ENCODE data around the gene VENTX.

VENTX gene

DNA sequence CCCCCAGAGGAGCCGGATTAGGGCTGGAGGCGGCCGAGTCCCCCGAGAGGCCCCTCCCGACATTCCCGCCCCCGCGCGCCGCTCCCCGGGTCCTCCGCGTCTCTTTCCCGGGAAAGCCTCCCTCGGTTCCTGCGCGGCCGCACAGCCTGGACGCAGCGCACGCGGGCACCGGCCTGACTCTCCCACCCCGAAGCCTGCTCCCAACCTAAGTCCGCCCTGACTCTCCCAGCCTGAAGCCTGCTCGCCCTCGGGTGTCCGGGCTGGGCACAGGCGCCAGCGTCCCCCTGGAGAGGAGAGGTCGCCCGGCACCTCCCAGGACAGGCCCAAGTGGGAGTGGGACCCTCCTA lies 441 bp upstream of the VENTX start:
- H3K27me3 ChIP-seq (ENCODE audit: insufficient read depth, low read length, poor library complexity, severe bottlenecking) = no peaks in the 10 kb centered on the region
- no peak overlapping the region for H2AFZ ChIP-seq (ENCODE audit: low read length)
- H3K79me2 ChIP-seq (ENCODE audit: insufficient read depth, low read length) = no peaks in the 10 kb centered on the region
- no peak overlapping the region for H3K4me2 ChIP-seq (ENCODE audit: low read depth, low read length, poor library complexity, severe bottlenecking)
- H3K9me3 ChIP-seq (ENCODE audit: insufficient read depth, low read depth, low read length) = peaks cover 4% of the 10 kb centered on the region; the same call in 1 of the 2 replicates
- no peak overlapping the region for H3K4me3 ChIP-seq (ENCODE audit: low read length, poor library complexity, severe bottlenecking)
- no peaks in the 10 kb centered on the region for H4K20me1 ChIP-seq (ENCODE audit: insufficient read depth, low read length, poor library complexity, severe bottlenecking)
- no peaks in the 10 kb centered on the region for H3K9me2 ChIP-seq (replicated peaks; ENCODE audit: low read depth, low read length)
- H3K4me1 ChIP-seq (ENCODE audit: insufficient read depth, low read length, poor library complexity, severe bottlenecking) = no peaks in the 10 kb centered on the region
- H3F3A ChIP-seq (ENCODE audit: low read depth) = no peaks in the 10 kb centered on the region
- no peak for TF ChIP-seq EZH2phosphoT487 (IDR thresholded peaks at IDR 0.05; ENCODE audit: borderline replicate concordance)
- TF ChIP-seq, protein P1, sequence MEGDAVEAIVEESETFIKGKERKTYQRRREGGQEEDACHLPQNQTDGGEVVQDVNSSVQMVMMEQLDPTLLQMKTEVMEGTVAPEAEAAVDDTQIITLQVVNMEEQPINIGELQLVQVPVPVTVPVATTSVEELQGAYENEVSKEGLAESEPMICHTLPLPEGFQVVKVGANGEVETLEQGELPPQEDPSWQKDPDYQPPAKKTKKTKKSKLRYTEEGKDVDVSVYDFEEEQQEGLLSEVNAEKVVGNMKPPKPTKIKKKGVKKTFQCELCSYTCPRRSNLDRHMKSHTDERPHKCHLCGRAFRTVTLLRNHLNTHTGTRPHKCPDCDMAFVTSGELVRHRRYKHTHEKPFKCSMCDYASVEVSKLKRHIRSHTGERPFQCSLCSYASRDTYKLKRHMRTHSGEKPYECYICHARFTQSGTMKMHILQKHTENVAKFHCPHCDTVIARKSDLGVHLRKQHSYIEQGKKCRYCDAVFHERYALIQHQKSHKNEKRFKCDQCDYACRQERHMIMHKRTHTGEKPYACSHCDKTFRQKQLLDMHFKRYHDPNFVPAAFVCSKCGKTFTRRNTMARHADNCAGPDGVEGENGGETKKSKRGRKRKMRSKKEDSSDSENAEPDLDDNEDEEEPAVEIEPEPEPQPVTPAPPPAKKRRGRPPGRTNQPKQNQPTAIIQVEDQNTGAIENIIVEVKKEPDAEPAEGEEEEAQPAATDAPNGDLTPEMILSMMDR (conservative IDR thresholded peaks at IDR 0.05; ENCODE audit: low read length) = no peak
- H3K9ac ChIP-seq (ENCODE audit: low read depth, low read length, poor library complexity, severe bottlenecking) = no peak overlapping the region
- H3K36me3 ChIP-seq (ENCODE audit: insufficient read depth, low read length) = no peaks in the 10 kb centered on the region

DNA sequence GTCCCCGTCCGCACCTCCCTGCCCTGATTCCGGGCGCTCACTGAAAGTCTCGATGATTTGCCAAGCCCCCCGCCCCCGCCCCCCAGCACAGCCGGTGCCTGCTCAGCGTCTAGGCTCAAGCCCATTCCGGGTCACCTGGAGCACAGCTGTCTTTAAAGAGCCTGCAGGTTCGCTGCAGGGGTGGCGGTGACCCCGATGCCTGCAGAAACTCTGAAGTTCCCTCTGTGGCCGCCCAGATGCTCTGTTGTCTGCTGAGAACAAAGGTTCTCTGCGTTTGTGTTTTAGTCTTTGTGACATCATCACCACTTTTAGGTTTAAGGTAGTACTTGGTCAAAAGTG lies 780 bp downstream of the VENTX start:
- H3K4me2 ChIP-seq (ENCODE audit: low read depth, low read length, poor library complexity, severe bottlenecking) = no peak overlapping the region
- no peaks in the 10 kb centered on the region for H3F3A ChIP-seq (ENCODE audit: low read depth)
- H2AFZ ChIP-seq (ENCODE audit: low read length) = no peak overlapping the region
- H4K20me1 ChIP-seq (ENCODE audit: insufficient read depth, low read length, poor library complexity, severe bottlenecking) = no peaks in the 10 kb centered on the region
- H3K4me1 ChIP-seq (ENCODE audit: insufficient read depth, low read length, poor library complexity, severe bottlenecking) = no peaks in the 10 kb centered on the region
- H3K9me3 ChIP-seq (ENCODE audit: insufficient read depth, low read depth, low read length) = peaks cover 1% of the 10 kb centered on the region; the same call in 1 of the 2 replicates
- H3K4me3 ChIP-seq (ENCODE audit: low read length, poor library complexity, severe bottlenecking) = no peak overlapping the region
- TF ChIP-seq, protein P1 (conservative IDR thresholded peaks at IDR 0.05; ENCODE audit: low read length) = no peak
- TF ChIP-seq EZH2phosphoT487 (IDR thresholded peaks at IDR 0.05; ENCODE audit: borderline replicate concordance) = no peak
- no peaks in the 10 kb centered on the region for H3K79me2 ChIP-seq (ENCODE audit: insufficient read depth, low read length)
- no peak overlapping the region for H3K9ac ChIP-seq (ENCODE audit: low read depth, low read length, poor library complexity, severe bottlenecking)
- no peaks in the 10 kb centered on the region for H3K36me3 ChIP-seq (ENCODE audit: insufficient read depth, low read length)
- no peaks in the 10 kb centered on the region for H3K9me2 ChIP-seq (replicated peaks; ENCODE audit: low read depth, low read length)
- H3K27me3 ChIP-seq (ENCODE audit: insufficient read depth, low read length, poor library complexity, severe bottlenecking) = no peaks in the 10 kb centered on the region

DNA sequence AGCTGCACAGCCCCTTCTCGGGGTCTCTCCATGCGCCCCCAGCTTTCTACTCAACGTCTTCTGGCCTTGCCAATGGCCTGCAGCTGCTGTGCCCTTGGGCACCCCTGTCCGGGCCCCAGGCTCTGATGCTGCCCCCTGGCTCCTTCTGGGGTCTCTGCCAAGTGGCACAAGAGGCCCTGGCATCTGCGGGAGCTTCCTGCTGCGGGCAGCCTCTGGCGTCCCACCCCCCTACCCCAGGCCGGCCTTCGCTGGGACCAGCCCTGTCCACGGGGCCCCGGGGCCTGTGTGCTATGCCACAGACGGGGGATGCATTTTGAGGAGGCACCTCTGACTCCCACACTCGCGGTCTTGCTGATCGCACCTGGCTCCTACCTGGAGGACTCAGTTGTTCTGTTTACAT lies 2.3 kb downstream of the VENTX start:
- H2AFZ ChIP-seq (ENCODE audit: low read length) = no peak overlapping the region
- H3K9me3 ChIP-seq (ENCODE audit: insufficient read depth, low read depth, low read length) = no peaks in the 10 kb centered on the region; the same call in 1 of the 2 replicates
- no peaks in the 10 kb centered on the region for H4K20me1 ChIP-seq (ENCODE audit: insufficient read depth, low read length, poor library complexity, severe bottlenecking)
- TF ChIP-seq, protein P1 (conservative IDR thresholded peaks at IDR 0.05; ENCODE audit: low read length) = no peak
- no peak for TF ChIP-seq EZH2phosphoT487 (IDR thresholded peaks at IDR 0.05; ENCODE audit: borderline replicate concordance)
- no peak overlapping the region for H3K4me3 ChIP-seq (ENCODE audit: low read length, poor library complexity, severe bottlenecking)
- H3K27me3 ChIP-seq (ENCODE audit: insufficient read depth, low read length, poor library complexity, severe bottlenecking) = no peaks in the 10 kb centered on the region
- H3K4me1 ChIP-seq (ENCODE audit: insufficient read depth, low read length, poor library complexity, severe bottlenecking) = no peaks in the 10 kb centered on the region
- no peaks in the 10 kb centered on the region for H3K9me2 ChIP-seq (replicated peaks; ENCODE audit: low read depth, low read length)
- H3F3A ChIP-seq (ENCODE audit: low read depth) = no peaks in the 10 kb centered on the region
- H3K79me2 ChIP-seq (ENCODE audit: insufficient read depth, low read length) = no peaks in the 10 kb centered on the region
- no peak overlapping the region for H3K9ac ChIP-seq (ENCODE audit: low read depth, low read length, poor library complexity, severe bottlenecking)
- H3K36me3 ChIP-seq (ENCODE audit: insufficient read depth, low read length) = no peaks in the 10 kb centered on the region
- no peak overlapping the region for H3K4me2 ChIP-seq (ENCODE audit: low read depth, low read length, poor library complexity, severe bottlenecking)

All from Loucy (cell line).